HEK293 (cell line): ENCODE results near the gene RBFOX2.

Experiments
- CTCF ChIA-PET: fragments of 350-600 bp; formaldehyde crosslinking; extraction: SDS; loops from one replicate; lab custom pipeline; 2021; ENCODE audit warnings: antibody characterized with exemption; lab: Yijun Ruan, JAX
- POLR2A ChIA-PET: fragments of 300-600 bp; formaldehyde crosslinking; extraction: SDS; loops from one replicate; lab custom pipeline; 2020; ENCODE audit warnings: antibody characterized with exemption, inconsistent platforms; lab: Yijun Ruan, JAX
- H3K27ac ChIP-seq: fragments of 200-500 bp; sonication (Bioruptor generic); 2 replicates; pipeline ENCODE4 v1.5.1; 2014; ENCODE audit warnings: low read depth, low read length, control low read depth, inconsistent platforms; ENCODE audit errors: extremely low read depth
- H3K36me3 ChIP-seq, 2 experiments: fragments of 200-500 bp in 1 of 2; sonication (Bioruptor generic) in 1 of 2; 1 replicate in 1 of 2; 2 replicates in 1 of 2; pipeline ENCODE4 v1.5.1; 2014 to 2017; ENCODE audit warnings: inconsistent platforms in 2 of 2, low read length in 2 of 2; ENCODE audit not compliant: control insufficient read depth in 2 of 2, insufficient read depth in 1 of 2
- H3K4me1 ChIP-seq: fragments of 200-500 bp; sonication (Bioruptor generic); 2 replicates; pipeline ENCODE4 v1.5.1; 2014; ENCODE audit warnings: mild to moderate bottlenecking, low read length, inconsistent platforms; ENCODE audit not compliant: control insufficient read depth, insufficient read depth
- H3K4me3 ChIP-seq: 2 replicates; pipeline ENCODE4 v1.5.1; 2011; ENCODE audit warnings: low read depth, mild to moderate bottlenecking, control low read depth, low read length, moderate library complexity
- H3K9me3 ChIP-seq: fragments of 200-500 bp; sonication (Bioruptor generic); 2 replicates; pipeline ENCODE4 v1.5.1; 2014; ENCODE audit warnings: low read depth, low read length, inconsistent platforms; ENCODE audit not compliant: control insufficient read depth, insufficient read depth
- CTCF ChIP-seq: fragments of 450-650 bp; formaldehyde crosslinking; IDR thresholded peaks from 2 replicates; pipeline ENCODE4 v1.5.1; 2016; ENCODE audit warnings: missing biosample characterization, missing genetic modification characterization
- GLI4 ChIP-seq: fragments of 450-650 bp; formaldehyde crosslinking; IDR thresholded peaks from 2 replicates; pipeline ENCODE4 v1.5.1; 2016; ENCODE audit warnings: missing biosample characterization, missing genetic modification characterization
- KLF10 ChIP-seq: fragments of 450-650 bp; IDR thresholded peaks from 2 replicates; pipeline ENCODE4 v1.5.1; 2018; ENCODE audit warnings: missing biosample characterization, mild to moderate bottlenecking, missing genetic modification characterization
- OVOL3 ChIP-seq: fragments of 450-650 bp; formaldehyde crosslinking; IDR thresholded peaks from 2 replicates; pipeline ENCODE4 v1.5.1; 2016; ENCODE audit warnings: missing biosample characterization, missing genetic modification characterization
- REPIN1 ChIP-seq: fragments of 450-650 bp; formaldehyde crosslinking; IDR thresholded peaks from 2 replicates; pipeline ENCODE4 v1.5.1; 2017; ENCODE audit warnings: missing biosample characterization, missing genetic modification characterization, low read depth
- SCRT2 ChIP-seq: fragments of 450-650 bp; formaldehyde crosslinking; IDR thresholded peaks from 2 replicates; pipeline ENCODE4 v1.5.1; 2016; ENCODE audit warnings: missing biosample characterization, missing genetic modification characterization
- TRIM28 ChIP-seq: IDR thresholded peaks from 2 replicates; pipeline ENCODE4 v1.6.1; 2011; ENCODE audit warnings: low read length, control low read depth, borderline replicate concordance
- ZBTB26 ChIP-seq: fragments of 450-650 bp; formaldehyde crosslinking; optimal IDR thresholded peaks from 2 replicates; pipeline ENCODE3; 2016; ENCODE audit warnings: missing biosample characterization, mild to moderate bottlenecking, missing genetic modification characterization
- ZBTB8A ChIP-seq: fragments of 450-650 bp; formaldehyde crosslinking; IDR thresholded peaks from 2 replicates; pipeline ENCODE4 v1.5.1; 2016; ENCODE audit warnings: missing biosample characterization, missing genetic modification characterization
- ZFHX2 ChIP-seq: fragments of 450-650 bp; formaldehyde crosslinking; conservative IDR thresholded peaks from 2 replicates; pipeline ENCODE4 v1.5.1; 2016; ENCODE audit warnings: missing biosample characterization, missing genetic modification characterization
- ZNF10 ChIP-seq: fragments of 450-650 bp; formaldehyde crosslinking; IDR thresholded peaks from 2 replicates; pipeline ENCODE4 v1.5.1; 2017; ENCODE audit warnings: missing biosample characterization, missing genetic modification characterization
- ZNF174 ChIP-seq: fragments of 450-650 bp; formaldehyde crosslinking; IDR thresholded peaks from 2 replicates; pipeline ENCODE4 v1.5.0; 2017; ENCODE audit warnings: missing biosample characterization, mild to moderate bottlenecking, missing genetic modification characterization
- ZNF2 ChIP-seq: fragments of 450-650 bp; formaldehyde crosslinking; IDR thresholded peaks from 2 replicates; pipeline ENCODE4 v1.5.1; 2016; ENCODE audit warnings: missing biosample characterization, missing genetic modification characterization
- ZNF214 ChIP-seq: fragments of 450-650 bp; formaldehyde crosslinking; IDR thresholded peaks from 2 replicates; pipeline ENCODE4 v1.5.1; 2017; ENCODE audit warnings: missing biosample characterization, mild to moderate bottlenecking, missing genetic modification characterization, borderline replicate concordance
- ZNF239 ChIP-seq: fragments of 450-650 bp; formaldehyde crosslinking; IDR thresholded peaks from 2 replicates; pipeline ENCODE4 v1.5.1; 2016; ENCODE audit warnings: missing biosample characterization, missing genetic modification characterization
- ZNF292 ChIP-seq: fragments of 450-650 bp; formaldehyde crosslinking; IDR thresholded peaks from 2 replicates; pipeline ENCODE4 v1.5.1; 2016; ENCODE audit warnings: low read depth, missing biosample characterization, missing genetic modification characterization, borderline replicate concordance
- ZNF354C ChIP-seq: fragments of 450-650 bp; formaldehyde crosslinking; IDR thresholded peaks from 2 replicates; pipeline ENCODE4 v1.5.1; 2016; ENCODE audit warnings: missing biosample characterization, missing genetic modification characterization, low read depth, borderline replicate concordance
- ZNF423 ChIP-seq: fragments of 450-650 bp; formaldehyde crosslinking; IDR thresholded peaks from 2 replicates; pipeline ENCODE4 v1.5.1; 2016; ENCODE audit warnings: missing biosample characterization, missing genetic modification characterization
- ZNF623 ChIP-seq: fragments of 450-650 bp; formaldehyde crosslinking; IDR thresholded peaks from 2 replicates; pipeline ENCODE4 v1.5.1; 2016; ENCODE audit warnings: missing biosample characterization, missing genetic modification characterization
- ZNF660 ChIP-seq: fragments of 450-650 bp; IDR thresholded peaks from 2 replicates; pipeline ENCODE4 v1.5.1; 2018; ENCODE audit warnings: missing biosample characterization, mild to moderate bottlenecking, missing genetic modification characterization
- ZNF664 ChIP-seq: fragments of 450-650 bp; formaldehyde crosslinking; IDR thresholded peaks from 2 replicates; pipeline ENCODE4 v1.5.1; 2016; ENCODE audit warnings: missing biosample characterization, missing genetic modification characterization
- ZNF704 ChIP-seq: fragments of 450-650 bp; formaldehyde crosslinking; IDR thresholded peaks from 2 replicates; pipeline ENCODE4 v1.5.1; 2016; ENCODE audit warnings: missing biosample characterization, missing genetic modification characterization
- ZNF843 ChIP-seq: fragments of 450-650 bp; formaldehyde crosslinking; IDR thresholded peaks from 2 replicates; pipeline ENCODE4 v1.5.1; 2016; ENCODE audit warnings: missing biosample characterization, missing genetic modification characterization
- ZXDB ChIP-seq: fragments of 450-650 bp; formaldehyde crosslinking; IDR thresholded peaks from 2 replicates; pipeline ENCODE4 v1.5.1; 2016; ENCODE audit warnings: missing biosample characterization, missing genetic modification characterization
- TF ChIP-seq, protein P1 (sequence below): fragments of 450-650 bp; formaldehyde crosslinking; IDR thresholded peaks from 2 replicates; pipeline ENCODE4 v1.5.1; 2016; ENCODE audit warnings: missing biosample characterization, missing genetic modification characterization
- TF ChIP-seq, protein P2 (sequence below): fragments of 450-650 bp; formaldehyde crosslinking; IDR thresholded peaks from 2 replicates; pipeline ENCODE4 v1.5.1; 2017; ENCODE audit warnings: missing biosample characterization, mild to moderate bottlenecking, missing genetic modification characterization, moderate library complexity
- TF ChIP-seq, protein P3 (sequence below): fragments of 450-650 bp; formaldehyde crosslinking; IDR thresholded peaks from 2 replicates; pipeline ENCODE4 v1.5.1; 2016; ENCODE audit warnings: missing biosample characterization, missing genetic modification characterization

The RBFOX2 gene

GRCh38 chr22:36002084-36002483 lies 26.5 kb downstream of the RBFOX2 start:
- no peaks in the 10 kb centered on the region for H3K9me3 ChIP-seq
- ChIA-PET POLR2A (no interaction called here), CTCF (interaction anchor here (0.7 to 1.0 kb wide), 3 partner anchors 10 to 1591 kb away, joined by 3 to 4 read pairs (median 4); no protein-coding TSS in a partner anchor)
- TF ChIP-seq OVOL3 (tag by site-specific recombination) (no peak), ZXDB (tag by site-specific recombination) (no peak), ZNF704 (tag by site-specific recombination) (no peak), ZNF174 (tag by site-specific recombination) (no peak), TRIM28 (no peak), ZNF843 (tag by site-specific recombination) (no peak), ZNF214 (no peak), ZNF660 (tag by site-specific recombination) (no peak), ZNF623 (tag by site-specific recombination) (no peak), ZNF354C (tag by site-specific recombination) (no peak), KLF10 (tag by site-specific recombination) (no peak), ZFHX2 (tag by site-specific recombination) (no peak), CTCF (tag by site-specific recombination) (no peak), SCRT2 (no peak), ZNF239 (tag by site-specific recombination) (no peak), ZNF10 (no peak), ZNF664 (tag by site-specific recombination) (no peak)
- TF ChIP-seq, protein P1, sequence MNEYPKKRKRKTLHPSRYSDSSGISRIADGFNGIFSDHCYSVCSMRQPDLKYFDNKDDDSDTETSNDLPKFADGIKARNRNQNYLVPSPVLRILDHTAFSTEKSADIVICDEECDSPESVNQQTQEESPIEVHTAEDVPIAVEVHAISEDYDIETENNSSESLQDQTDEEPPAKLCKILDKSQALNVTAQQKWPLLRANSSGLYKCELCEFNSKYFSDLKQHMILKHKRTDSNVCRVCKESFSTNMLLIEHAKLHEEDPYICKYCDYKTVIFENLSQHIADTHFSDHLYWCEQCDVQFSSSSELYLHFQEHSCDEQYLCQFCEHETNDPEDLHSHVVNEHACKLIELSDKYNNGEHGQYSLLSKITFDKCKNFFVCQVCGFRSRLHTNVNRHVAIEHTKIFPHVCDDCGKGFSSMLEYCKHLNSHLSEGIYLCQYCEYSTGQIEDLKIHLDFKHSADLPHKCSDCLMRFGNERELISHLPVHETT = no peak
- TF ChIP-seq, protein P2, sequence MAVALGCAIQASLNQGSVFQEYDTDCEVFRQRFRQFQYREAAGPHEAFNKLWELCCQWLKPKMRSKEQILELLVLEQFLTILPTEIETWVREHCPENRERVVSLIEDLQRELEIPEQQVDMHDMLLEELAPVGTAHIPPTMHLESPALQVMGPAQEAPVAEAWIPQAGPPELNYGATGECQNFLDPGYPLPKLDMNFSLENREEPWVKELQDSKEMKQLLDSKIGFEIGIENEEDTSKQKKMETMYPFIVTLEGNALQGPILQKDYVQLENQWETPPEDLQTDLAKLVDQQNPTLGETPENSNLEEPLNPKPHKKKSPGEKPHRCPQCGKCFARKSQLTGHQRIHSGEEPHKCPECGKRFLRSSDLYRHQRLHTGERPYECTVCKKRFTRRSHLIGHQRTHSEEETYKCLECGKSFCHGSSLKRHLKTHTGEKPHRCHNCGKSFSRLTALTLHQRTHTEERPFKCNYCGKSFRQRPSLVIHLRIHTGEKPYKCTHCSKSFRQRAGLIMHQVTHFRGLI = no peak
- H3K27ac ChIP-seq = no peak overlapping the region
- no peak overlapping the region for H3K4me3 ChIP-seq
- H3K4me1 ChIP-seq = peaks cover 9% of the 10 kb centered on the region
- no peaks in the 10 kb centered on the region for H3K36me3 ChIP-seq

DNA sequence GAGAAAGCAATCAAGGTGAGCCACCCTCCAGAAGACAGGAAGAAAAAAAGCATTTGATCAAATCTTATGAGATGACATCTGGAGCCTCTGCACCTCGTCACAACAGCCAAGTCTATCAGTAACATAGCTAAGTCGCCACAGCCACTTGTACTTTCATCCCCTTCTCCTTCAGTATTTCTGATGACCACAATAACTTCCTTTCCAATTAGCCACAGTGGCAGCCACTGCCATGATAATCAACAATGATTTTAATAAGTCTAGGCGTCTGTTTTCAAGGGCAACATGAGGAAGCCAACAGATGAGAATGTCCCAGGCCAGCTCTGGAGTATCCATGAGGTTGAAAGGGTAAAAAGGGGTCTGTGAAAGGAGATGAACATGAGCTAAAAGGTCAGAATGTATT lies 29.9 kb downstream of the RBFOX2 start:
- Histone ChIP-seq H3K36me3 (no peaks in the 10 kb centered on the region), H3K9me3 (no peaks in the 10 kb centered on the region), H3K4me3 (no peak overlapping the region), H3K27ac (no peak overlapping the region), H3K4me1 (peaks cover 15% of the 10 kb centered on the region)
- CTCF ChIA-PET = interaction anchor here (0.7 to 3.4 kb wide), 3 partner anchors 67 to 378 kb away, joined by 4 to 20 read pairs (median 7); no protein-coding TSS in a partner anchor
- POLR2A ChIA-PET = interaction anchor here (0.6 to 1.3 kb wide), 2 partner anchors 67 to 529 kb away, joined by 4 read pairs; no protein-coding TSS in a partner anchor
- TF ChIP-seq ZBTB8A (tag by site-specific recombination) (no peak), ZNF2 (no peak), ZBTB26 (tag by site-specific recombination) (no peak), ZNF292 (tag by site-specific recombination) (no peak), REPIN1 (tag by site-specific recombination) (no peak), ZNF423 (tag by site-specific recombination) (no peak), GLI4 (tag by site-specific recombination) (no peak)
- TF ChIP-seq, protein P2 = no peak
- TF ChIP-seq, protein P3, sequence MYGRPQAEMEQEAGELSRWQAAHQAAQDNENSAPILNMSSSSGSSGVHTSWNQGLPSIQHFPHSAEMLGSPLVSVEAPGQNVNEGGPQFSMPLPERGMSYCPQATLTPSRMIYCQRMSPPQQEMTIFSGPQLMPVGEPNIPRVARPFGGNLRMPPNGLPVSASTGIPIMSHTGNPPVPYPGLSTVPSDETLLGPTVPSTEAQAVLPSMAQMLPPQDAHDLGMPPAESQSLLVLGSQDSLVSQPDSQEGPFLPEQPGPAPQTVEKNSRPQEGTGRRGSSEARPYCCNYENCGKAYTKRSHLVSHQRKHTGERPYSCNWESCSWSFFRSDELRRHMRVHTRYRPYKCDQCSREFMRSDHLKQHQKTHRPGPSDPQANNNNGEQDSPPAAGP (tag by site-specific recombination) = no peak
